ENCODE results near the gene ZFP36. TPM values are rescaled to one million over a fixed set of nuclear protein-coding genes. Genes with fewer than 3 reads are reported as not detected.
A peak's percentile ranks its signal among the peaks of the same experiment; 100 is the strongest.

The ZFP36 gene
- total and polyA plus RNA-seq, 2 donors (not counting 1 experiment from before 2014, with no cell fraction given), result 260 to 1,633 TPM

DNA sequence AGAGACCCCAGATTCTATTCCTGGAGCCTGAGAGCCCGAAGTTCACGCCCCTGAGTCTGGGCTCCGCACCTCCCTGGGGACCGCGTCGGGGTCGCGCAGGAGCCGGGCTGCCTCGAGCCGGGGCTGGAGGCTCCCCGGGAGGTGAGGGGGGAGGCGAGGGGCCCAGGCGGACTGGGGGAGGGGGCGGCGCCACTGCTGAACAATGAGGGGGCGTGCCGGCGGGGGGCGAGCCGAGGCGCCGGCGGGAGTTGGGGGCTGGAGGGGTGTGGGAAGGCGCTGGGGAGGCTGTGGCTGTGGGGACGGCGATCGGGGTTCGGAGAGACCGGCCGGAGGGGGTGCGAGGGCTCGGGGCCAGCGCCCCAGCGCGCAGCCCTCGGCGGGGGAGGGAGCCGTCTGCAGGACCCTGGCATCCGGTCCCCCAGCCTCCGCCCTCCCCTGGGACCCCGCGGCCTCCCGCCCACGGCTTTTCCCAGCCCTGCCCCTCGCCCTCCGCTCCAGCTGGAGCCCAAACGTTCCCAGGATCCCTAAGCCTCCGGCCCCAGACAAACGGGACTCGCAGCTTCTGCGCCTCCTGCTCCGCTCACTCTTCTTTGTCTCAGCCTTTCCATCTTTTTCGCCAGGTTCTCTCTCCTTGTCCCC lies 6.7 kb downstream of the ZFP36 start:
- peak; percentile 62 for DNase-seq
- no peaks in the 10 kb centered on the region for H3K9me3 Mint-ChIP-seq (ENCODE audit: insufficient read depth)
- peak overlapping the region; percentile 74 to 93 (median 92) for H3K4me3 ChIP-seq (ENCODE audit: control extremely low read depth in 1 of 5, extremely low read depth in 1 of 5, insufficient read depth in 1 of 5, low read depth in 2 of 5, low read length in 4 of 5)
- H3K27ac ChIP-seq (ENCODE audit: low read length in 2 of 2), result peak overlapping the region; percentile 96 to 100
- intact Hi-C loops (cut with micrococcal nuclease), result loop anchor here (5.0 kb wide), 2 partner anchors 796 to 1364 kb away; partner anchors contain the start of genes EIF3K, MAP4K1, MIA and RAB4B
- peaks cover 49% of the 10 kb centered on the region for H3K4me1 Mint-ChIP-seq
- CTCF ChIA-PET, result interaction anchor here (1.2 to 3.2 kb wide), 4 partner anchors 11 to 119 kb away, joined by 4 to 11 read pairs (median 6); partner anchors contain the start of genes EID2B and RPS16
- peak overlapping the region; percentile 94 for H3K4me3 Mint-ChIP-seq
- peak overlapping the region; percentile 99 for H3K27ac Mint-ChIP-seq
- H2AFZ ChIP-seq (ENCODE audit: insufficient read depth, low read depth, low read length, poor library complexity, severe bottlenecking), result peak overlapping the region; percentile 72
- peak overlapping the region; percentile 100 for H3K4me2 ChIP-seq (replicated peaks; ENCODE audit: low read depth, low read length, poor library complexity, severe bottlenecking)
- TF ChIP-seq, protein P1, sequence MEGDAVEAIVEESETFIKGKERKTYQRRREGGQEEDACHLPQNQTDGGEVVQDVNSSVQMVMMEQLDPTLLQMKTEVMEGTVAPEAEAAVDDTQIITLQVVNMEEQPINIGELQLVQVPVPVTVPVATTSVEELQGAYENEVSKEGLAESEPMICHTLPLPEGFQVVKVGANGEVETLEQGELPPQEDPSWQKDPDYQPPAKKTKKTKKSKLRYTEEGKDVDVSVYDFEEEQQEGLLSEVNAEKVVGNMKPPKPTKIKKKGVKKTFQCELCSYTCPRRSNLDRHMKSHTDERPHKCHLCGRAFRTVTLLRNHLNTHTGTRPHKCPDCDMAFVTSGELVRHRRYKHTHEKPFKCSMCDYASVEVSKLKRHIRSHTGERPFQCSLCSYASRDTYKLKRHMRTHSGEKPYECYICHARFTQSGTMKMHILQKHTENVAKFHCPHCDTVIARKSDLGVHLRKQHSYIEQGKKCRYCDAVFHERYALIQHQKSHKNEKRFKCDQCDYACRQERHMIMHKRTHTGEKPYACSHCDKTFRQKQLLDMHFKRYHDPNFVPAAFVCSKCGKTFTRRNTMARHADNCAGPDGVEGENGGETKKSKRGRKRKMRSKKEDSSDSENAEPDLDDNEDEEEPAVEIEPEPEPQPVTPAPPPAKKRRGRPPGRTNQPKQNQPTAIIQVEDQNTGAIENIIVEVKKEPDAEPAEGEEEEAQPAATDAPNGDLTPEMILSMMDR (IDR thresholded peaks at IDR 0.05), result no peak
- no peak for TF ChIP-seq EZH2 (IDR thresholded peaks at IDR 0.05; ENCODE audit: borderline replicate concordance, insufficient read depth, low read depth, low read length, poor library complexity, severe bottlenecking)
- H3K79me2 ChIP-seq (ENCODE audit: control insufficient read depth, insufficient read depth, low read length), result peaks cover 16% of the 10 kb centered on the region
- peaks cover 0 to 2% (median 0%) of the 10 kb centered on the region in 3 donors for H3K9me3 ChIP-seq (ENCODE audit: control extremely low read depth in 1 of 3, control insufficient read depth in 2 of 3, insufficient read depth in 1 of 3, low read length in 2 of 3)
- peaks cover 11% of the 10 kb centered on the region for H4K20me1 ChIP-seq (ENCODE audit: control insufficient read depth, insufficient read depth, low read length, poor library complexity, severe bottlenecking)
- POLR2A ChIA-PET, result interaction anchor here (1.0 to 2.5 kb wide), 4 partner anchors 9 to 22 kb away, joined by 3 to 54 read pairs (median 5); partner anchors contain the start of gene RPS16
- H3K4me1 ChIP-seq (ENCODE audit: control insufficient read depth in 2 of 2, insufficient read depth in 2 of 2, low read length in 2 of 2), result peaks cover 24 to 39% of the 10 kb centered on the region in 2 donors
- peak overlapping the region; percentile 96 for H3K9ac ChIP-seq (ENCODE audit: low read length)
- no peak for ATAC-seq (ENCODE audit: low read depth)
- no peaks in the 10 kb centered on the region for H3K27me3 Mint-ChIP-seq
- 4% methylated on average over 48 of the region's 54 CpGs for WGBS (ENCODE audit: insufficient coverage)
- peaks cover 0 to 18% of the 10 kb centered on the region in 2 experiments for H3K36me3 ChIP-seq (replicated peaks in 1 of 2; ENCODE audit: control extremely low read depth in 1 of 2, control insufficient read depth in 1 of 2, extremely low read depth in 1 of 2, insufficient read depth in 2 of 2, low read length in 1 of 2)
- no peaks in the 10 kb centered on the region for H3K27me3 ChIP-seq (replicated peaks in 1 of 4; ENCODE audit: control extremely low read depth in 1 of 4, control insufficient read depth in 3 of 4, insufficient read depth in 4 of 4, low read length in 3 of 4)

Measured in B cell (primary cell).